RWPE1 (cell line): Measurements from ENCODE around the gene MAL.

Source experiments
- CTCF ChIA-PET: fragments of 350-600 bp; sonication (Branson Sonifier 250); formaldehyde crosslinking; extraction: SDS; loops from one replicate; lab custom pipeline; 2021; lab: Yijun Ruan, JAX
- POLR2A ChIA-PET: fragments of 400-600 bp; formaldehyde crosslinking; extraction: SDS; loops from one replicate; lab custom pipeline; 2020; ENCODE audit warnings: antibody characterized with exemption; ENCODE audit not compliant: low non-redundant PET; lab: Yijun Ruan, JAX
- DNase-seq: peaks from one replicate; pipeline ENCODE4 v3.0.0; 2012; ENCODE audit warnings: low spot score
- H3K27ac ChIP-seq: fragments of 450-650 bp; 2 replicates; pipeline ENCODE4 v1.5.1; 2017
- TF ChIP-seq, protein P1 (sequence below): fragments of 450-650 bp; conservative IDR thresholded peaks from 2 replicates; pipeline ENCODE4 v1.5.1; 2017; ENCODE audit warnings: low read depth, mild to moderate bottlenecking

The MAL gene

DNA sequence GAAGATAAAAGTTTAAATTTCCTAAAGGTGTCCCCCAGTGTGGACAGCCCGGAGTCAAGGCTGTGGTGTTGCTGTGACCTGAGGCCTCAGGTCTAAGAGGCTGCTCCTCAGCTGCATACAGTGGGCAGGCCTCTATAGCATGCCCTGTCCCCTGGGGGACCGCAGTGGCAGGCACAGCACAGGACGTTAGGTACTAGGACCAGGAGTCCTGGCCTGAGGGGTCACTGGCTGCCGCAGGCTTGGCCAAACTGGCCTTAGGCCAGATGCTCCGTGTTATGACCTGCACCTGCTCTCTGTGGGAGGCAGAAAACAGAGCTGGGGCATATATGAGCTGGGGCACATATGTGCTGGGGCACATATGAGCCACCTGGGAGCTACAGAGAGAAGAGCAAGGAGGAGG is 21.2 kb upstream of the MAL start:
- DNase-seq = no peak
- TF ChIP-seq, protein P1, sequence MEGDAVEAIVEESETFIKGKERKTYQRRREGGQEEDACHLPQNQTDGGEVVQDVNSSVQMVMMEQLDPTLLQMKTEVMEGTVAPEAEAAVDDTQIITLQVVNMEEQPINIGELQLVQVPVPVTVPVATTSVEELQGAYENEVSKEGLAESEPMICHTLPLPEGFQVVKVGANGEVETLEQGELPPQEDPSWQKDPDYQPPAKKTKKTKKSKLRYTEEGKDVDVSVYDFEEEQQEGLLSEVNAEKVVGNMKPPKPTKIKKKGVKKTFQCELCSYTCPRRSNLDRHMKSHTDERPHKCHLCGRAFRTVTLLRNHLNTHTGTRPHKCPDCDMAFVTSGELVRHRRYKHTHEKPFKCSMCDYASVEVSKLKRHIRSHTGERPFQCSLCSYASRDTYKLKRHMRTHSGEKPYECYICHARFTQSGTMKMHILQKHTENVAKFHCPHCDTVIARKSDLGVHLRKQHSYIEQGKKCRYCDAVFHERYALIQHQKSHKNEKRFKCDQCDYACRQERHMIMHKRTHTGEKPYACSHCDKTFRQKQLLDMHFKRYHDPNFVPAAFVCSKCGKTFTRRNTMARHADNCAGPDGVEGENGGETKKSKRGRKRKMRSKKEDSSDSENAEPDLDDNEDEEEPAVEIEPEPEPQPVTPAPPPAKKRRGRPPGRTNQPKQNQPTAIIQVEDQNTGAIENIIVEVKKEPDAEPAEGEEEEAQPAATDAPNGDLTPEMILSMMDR = no peak
- ChIA-PET CTCF (interaction anchor here (1.0 kb wide), 1 partner anchor 18 kb away, joined by 4 read pairs; no protein-coding TSS in a partner anchor), POLR2A (no interaction called here)
- no peak overlapping the region for H3K27ac ChIP-seq

DNA sequence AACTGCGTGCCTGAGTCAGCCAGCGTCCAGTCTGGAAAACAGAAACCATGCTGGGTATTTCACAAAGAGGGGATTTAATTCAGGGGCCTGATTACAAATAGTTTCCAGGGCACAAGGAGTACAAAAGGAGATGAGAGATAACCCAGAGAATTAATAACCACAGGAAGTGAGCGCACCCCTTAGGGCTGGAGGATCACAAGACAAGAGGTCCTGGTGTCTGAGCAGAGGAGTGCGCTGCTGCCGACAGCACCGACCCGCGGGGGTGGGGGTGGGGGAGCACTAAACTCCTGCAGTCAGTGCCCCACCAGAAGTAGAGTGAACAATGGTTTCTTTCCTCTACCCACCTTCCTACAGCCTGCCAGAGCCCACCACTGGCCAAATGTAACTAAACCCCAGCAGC is 20.8 kb upstream of the MAL start:
- no peak overlapping the region for H3K27ac ChIP-seq
- ChIA-PET POLR2A (no interaction called here), CTCF (interaction anchor here (1.0 kb wide), 1 partner anchor 18 kb away, joined by 4 read pairs; no protein-coding TSS in a partner anchor)
- TF ChIP-seq, protein P1 = no peak
- DNase-seq = no peak

DNA sequence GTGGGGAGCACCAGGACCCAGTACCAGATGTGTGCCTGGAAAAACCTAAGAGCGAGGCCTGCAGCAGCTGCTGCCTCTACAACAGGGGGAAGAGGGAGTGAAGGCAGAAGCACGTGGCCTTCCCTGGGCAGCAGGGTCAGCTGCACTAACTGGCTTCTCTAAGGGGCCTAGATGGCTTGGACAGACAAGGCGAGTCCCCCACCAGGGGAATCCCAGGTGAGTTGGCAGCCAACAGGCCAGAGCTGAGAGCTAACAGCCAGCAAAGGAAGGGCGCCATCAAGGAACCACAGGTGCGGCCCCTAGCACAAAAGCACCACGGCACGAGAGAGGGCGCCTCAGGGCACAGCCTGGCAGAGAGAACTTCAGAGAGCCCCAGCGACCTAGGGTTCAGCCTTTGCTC is 19.8 kb upstream of the MAL start:
- CTCF ChIA-PET = no interaction called here
- POLR2A ChIA-PET = no interaction called here
- no peak for DNase-seq
- TF ChIP-seq, protein P1 = no peak
- H3K27ac ChIP-seq = no peak overlapping the region

GRCh38 chr2:95006588-95006987 is 18.9 kb upstream of the MAL start:
- DNase-seq = no peak
- TF ChIP-seq, protein P1 = no peak
- no peak overlapping the region for H3K27ac ChIP-seq
- CTCF ChIA-PET = no interaction called here
- POLR2A ChIA-PET = no interaction called here

DNA sequence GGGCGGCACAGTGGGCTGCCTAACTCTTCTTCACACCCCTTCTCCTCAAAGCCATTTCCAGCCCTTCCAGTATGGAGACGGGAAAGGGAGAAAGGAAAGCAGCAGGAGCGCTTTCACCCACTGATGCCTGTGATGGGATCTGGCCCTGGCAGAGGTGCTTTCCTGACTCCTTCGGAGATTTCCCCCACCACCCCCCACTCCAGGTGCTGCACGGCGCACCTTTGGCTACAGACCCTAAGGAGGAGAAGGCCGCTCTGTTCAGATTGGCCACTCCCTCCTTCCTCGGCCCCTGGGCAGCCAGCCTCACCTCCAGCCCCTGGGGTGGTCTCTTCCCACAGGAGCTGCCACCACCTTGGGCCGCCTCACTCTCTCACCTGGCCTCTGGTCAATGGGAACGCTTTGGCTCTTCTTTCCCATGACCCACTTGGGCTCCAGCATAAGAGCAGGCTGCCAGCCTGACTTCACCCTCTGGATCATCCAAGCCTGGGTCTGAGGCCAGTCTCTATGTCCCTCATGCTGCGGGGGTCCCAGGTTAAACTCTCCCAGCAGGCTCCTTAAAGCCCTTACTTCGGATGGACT is 18.4 kb upstream of the MAL start:
- CTCF ChIA-PET = interaction anchor here (1.2 kb wide), 1 partner anchor 70 kb away, joined by 4 read pairs; no protein-coding TSS in a partner anchor
- POLR2A ChIA-PET = no interaction called here
- no peak overlapping the region for H3K27ac ChIP-seq
- TF ChIP-seq, protein P1 = no peak
- DNase-seq = no peak

DNA sequence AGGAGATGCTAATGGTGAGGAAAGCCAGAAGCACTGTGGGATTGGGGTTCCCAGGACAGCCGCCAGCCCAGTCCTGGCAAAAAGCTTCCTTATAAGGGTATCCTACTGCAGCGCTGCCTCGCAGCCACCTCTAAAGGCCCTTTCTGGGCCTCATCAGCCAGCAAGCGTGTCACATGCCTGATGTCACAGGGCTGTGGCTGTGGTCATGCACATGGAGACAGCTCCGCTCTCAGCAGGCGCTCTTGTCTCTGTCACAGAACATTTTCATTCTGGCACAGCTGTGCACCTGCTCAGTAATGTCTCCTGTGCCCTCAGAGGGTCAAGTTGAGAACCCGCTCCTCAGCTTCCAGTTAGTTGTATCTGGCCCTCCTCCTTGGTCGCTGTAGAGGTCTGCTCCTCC is 17.7 kb upstream of the MAL start:
- TF ChIP-seq, protein P1 = no peak
- DNase-seq = no peak
- H3K27ac ChIP-seq = no peak overlapping the region
- ChIA-PET POLR2A (no interaction called here), CTCF (interaction anchor here (1.2 kb wide), 1 partner anchor 69 kb away, joined by 4 read pairs; no protein-coding TSS in a partner anchor)
